HFFc6 (cell line): ENCODE data around the gene ORC3. TPM values are rescaled to one million over a fixed set of nuclear protein-coding genes. Genes with fewer than 3 reads are reported as not detected.
"Not testable (repeated sequence)": the region's sequence is repeated elsewhere in the genome, so short reads cannot be mapped to it uniquely, and the experiment has no call there.

Source experiments
- DNase-seq: peaks from one replicate; pipeline ENCODE4 v3.0.0-alpha.2; 2018
- H3K27ac Mint-ChIP-seq: 2 replicates; pipeline ENCODE4 v1.8.0; 2020; ENCODE audit warnings: mild to moderate bottlenecking, mixed read lengths
- H3K27me3 Mint-ChIP-seq: 2 replicates; pipeline ENCODE4 v1.8.0; 2021; ENCODE audit warnings: mild to moderate bottlenecking, moderate library complexity, mixed read lengths; ENCODE audit not compliant: insufficient read depth
- H3K36me3 Mint-ChIP-seq: 2 replicates; pipeline ENCODE4 v1.8.0; 2021; ENCODE audit warnings: low read depth, mixed read lengths
- H3K4me1 Mint-ChIP-seq: 2 replicates; pipeline ENCODE4 v1.8.0; 2020; ENCODE audit warnings: low read depth, mixed read lengths
- H3K4me3 Mint-ChIP-seq: 2 replicates; pipeline ENCODE4 v1.8.0; 2020; ENCODE audit warnings: mild to moderate bottlenecking, moderate library complexity, mixed read lengths
- H3K9me3 Mint-ChIP-seq: 2 replicates; pipeline ENCODE4 v1.8.0; 2020; ENCODE audit warnings: mild to moderate bottlenecking, mixed read lengths
- CTCF ChIP-seq: fragments of 200-600 bp; sonication (generic); IDR thresholded peaks from 2 replicates; pipeline ENCODE4 v1.5.0; 2021; ENCODE audit warnings: antibody characterized with exemption, mild to moderate bottlenecking
- total RNA-seq, 6 experiments: library from RNA; stranded (reverse); fragmentation: NEBNext Ultra II Directional; extraction: Animal tissue kit (Norgen Biotek cat#: 25700); gene quantifications; 2 replicates in 1 of 6; 3 replicates in 5 of 6; pipeline ENCODE4 v1.2.3, GENCODE V29; 2021

The ORC3 gene
- total RNA-seq, 6 experiments from 2014 or later, result 26.7 to 35.1 (median 29.7) TPM

- Mint-ChIP-seq H3K4me3 (no peak overlapping the region), H3K27me3 (no peaks in the 10 kb centered on the region), H3K27ac (no peak overlapping the region), H3K4me1 (no peaks in the 10 kb centered on the region), H3K36me3 (peaks cover 11% of the 10 kb centered on the region; the same call in 1 of the 2 replicates), H3K9me3 (no peaks in the 10 kb centered on the region)
- no peak for TF ChIP-seq CTCF
- no peak for DNase-seq
These were observed 10.6 kb downstream of the ORC3 start for GRCh38 chr6:87600576-87600975.

- peaks cover 16% of the 10 kb centered on the region; the same call in 1 of the 2 replicates for H3K36me3 Mint-ChIP-seq
- H3K27me3 Mint-ChIP-seq, result no peaks in the 10 kb centered on the region
- no peak for TF ChIP-seq CTCF
- DNase-seq, result no peak
- H3K27ac Mint-ChIP-seq, result no peak overlapping the region
- no peak overlapping the region for H3K4me3 Mint-ChIP-seq
- no peaks in the 10 kb centered on the region for H3K4me1 Mint-ChIP-seq
- H3K9me3 Mint-ChIP-seq, result no peaks in the 10 kb centered on the region
These were observed 16.3 kb downstream of the ORC3 start for GRCh38 chr6:87606199-87606598.

- H3K27ac Mint-ChIP-seq, result no peak overlapping the region
- TF ChIP-seq CTCF, result no peak
- peaks cover 27% of the 10 kb centered on the region for H3K36me3 Mint-ChIP-seq
- no peaks in the 10 kb centered on the region for H3K9me3 Mint-ChIP-seq
- DNase-seq, result no peak
- H3K4me3 Mint-ChIP-seq, result no peak overlapping the region
- no peaks in the 10 kb centered on the region for H3K27me3 Mint-ChIP-seq
- no peaks in the 10 kb centered on the region for H3K4me1 Mint-ChIP-seq
These were observed 18.9 kb downstream of the ORC3 start for GRCh38 chr6:87608802-87609201.

GRCh38 chr6:87613018-87613417 is 23.1 kb downstream of the ORC3 start:
- H3K27me3 Mint-ChIP-seq, H3K4me1 Mint-ChIP-seq, H3K4me3 Mint-ChIP-seq, H3K9me3 Mint-ChIP-seq, H3K27ac Mint-ChIP-seq, DNase-seq: not testable (repeated sequence)
- peaks cover 35% of the 10 kb centered on the region for H3K36me3 Mint-ChIP-seq

- TF ChIP-seq CTCF, result no peak
- Mint-ChIP-seq H3K27me3 (no peaks in the 10 kb centered on the region; the same call in 1 of the 2 replicates), H3K4me1 (peaks cover 8% of the 10 kb centered on the region; the same call in 1 of the 2 replicates), H3K9me3 (no peaks in the 10 kb centered on the region), H3K27ac (no peak overlapping the region), H3K4me3 (no peak overlapping the region), H3K36me3 (peaks cover 26% of the 10 kb centered on the region)
- DNase-seq, result no peak
These were observed 27.5 kb downstream of the ORC3 start for GRCh38 chr6:87617405-87617804.

GRCh38 chr6:87618531-87618930 is 28.6 kb downstream of the ORC3 start:
- no peak for TF ChIP-seq CTCF
- Mint-ChIP-seq H3K9me3 (no peaks in the 10 kb centered on the region), H3K36me3 (peaks cover 20% of the 10 kb centered on the region), H3K27ac (no peak overlapping the region; the same call in 1 of the 2 replicates), H3K4me3 (no peak overlapping the region), H3K27me3 (no peaks in the 10 kb centered on the region; the same call in 1 of the 2 replicates), H3K4me1 (peaks cover 19% of the 10 kb centered on the region)
- DNase-seq, result no peak
